Liver (tissue), 9 donors: ENCODE results near the gene P2RX7. TPM values are rescaled to one million over a fixed set of nuclear protein-coding genes. Genes with fewer than 3 reads are reported as not detected.
"Not testable (repeated sequence)": the region's sequence is repeated elsewhere in the genome, so short reads cannot be mapped to it uniquely, and the experiment has no call there.

Experiments
- DNase-seq: peaks from one replicate; pipeline ENCODE4 v3.0.0-alpha.2; 2017; ENCODE audit warnings: low spot score
- H3K27ac ChIP-seq, 2 donors: one replicate each; pipeline ENCODE4 v1.7.0; 2013; ENCODE audit warnings: inconsistent platforms in 2 of 2, low read length in 2 of 2, control low read depth in 1 of 2, low read depth in 1 of 2, mild to moderate bottlenecking in 1 of 2
- H3K27me3 ChIP-seq, 4 donors: one replicate each; pipeline versions ENCODE4 v1.6.1 to v1.7.0; 2013; ENCODE audit warnings: low read length in 3 of 4, inconsistent platforms in 1 of 4, mild to moderate bottlenecking in 1 of 4, moderate library complexity in 1 of 4; ENCODE audit not compliant: control insufficient read depth in 4 of 4, insufficient read depth in 4 of 4
- H3K36me3 ChIP-seq, 4 donors: one replicate each; pipeline versions ENCODE4 v1.6.1 to v1.7.0; 2013; ENCODE audit warnings: low read length in 3 of 4, mild to moderate bottlenecking in 3 of 4, low read depth in 1 of 4, moderate library complexity in 1 of 4; ENCODE audit not compliant: control insufficient read depth in 4 of 4, insufficient read depth in 3 of 4
- H3K4me1 ChIP-seq, 4 donors: one replicate each; pipeline versions ENCODE4 v1.6.1 to v1.7.0; 2013; ENCODE audit warnings: low read length in 3 of 4, mild to moderate bottlenecking in 3 of 4, moderate library complexity in 1 of 4; ENCODE audit not compliant: control insufficient read depth in 4 of 4, insufficient read depth in 4 of 4
- H3K4me3 ChIP-seq, 3 donors: one replicate each; pipeline versions ENCODE4 v1.6.1 to v1.7.0; 2013; ENCODE audit warnings: low read length in 3 of 3, control low read depth in 1 of 3, low read depth in 1 of 3, mild to moderate bottlenecking in 1 of 3
- H3K9ac ChIP-seq, 2 donors: one replicate each; pipeline ENCODE4 v1.7.0; 2013; ENCODE audit warnings: low read length in 2 of 2, mild to moderate bottlenecking in 2 of 2, moderate library complexity in 2 of 2, control low read depth in 1 of 2, low read depth in 1 of 2
- H3K9me3 ChIP-seq, 4 donors: one replicate each; pipeline versions ENCODE4 v1.6.1 to v1.7.0; 2013; ENCODE audit warnings: low read length in 3 of 4; ENCODE audit not compliant: control insufficient read depth in 4 of 4
- FOXA1 ChIP-seq: IDR thresholded peaks from 2 replicates; pipeline ENCODE4 v1.6.1; 2016; ENCODE audit warnings: antibody characterized with exemption
- FOXA2 ChIP-seq: IDR thresholded peaks from 2 replicates; pipeline ENCODE4 v1.6.1; 2016; ENCODE audit warnings: antibody characterized with exemption
- HNF4A ChIP-seq, 2 donors: conservative IDR thresholded peaks; 2 replicates each; pipeline ENCODE4 v1.6.1; 2016; ENCODE audit warnings: antibody characterized with exemption in 2 of 2, mild to moderate bottlenecking in 2 of 2
- NR2F2 ChIP-seq: IDR thresholded peaks from 2 replicates; pipeline ENCODE4 v1.6.1; 2016; ENCODE audit warnings: antibody characterized with exemption
- RXRA ChIP-seq, 2 donors: IDR thresholded peaks; 2 replicates each; pipeline ENCODE4 v1.6.1; 2017 to 2018; ENCODE audit warnings: antibody characterized with exemption in 2 of 2, mild to moderate bottlenecking in 1 of 2
- TAF1 ChIP-seq: conservative IDR thresholded peaks from 2 replicates; pipeline ENCODE4 v1.6.1; 2016; ENCODE audit warnings: antibody characterized with exemption, mild to moderate bottlenecking
- WGBS: extraction: QIAGEN DNeasy Blood & Tissue Kit; methylation state at CpG from one replicate; pipeline ENCODE4 v1.1.7; 2013; 5-methylcytosine and 5-hydroxymethylcytosine counted together
- polyA plus RNA-seq, 2 donors: library from polyadenylated mRNA; stranded (reverse) in 1 of 2; unstranded in 1 of 2; fragments of 200-250 nt in 1 of 2; fragments of >200 nt in 1 of 2; fragmentation: Nextera tagmentation in 1 of 2; extraction: Ambion mirVana in 1 of 2; gene quantifications; one replicate each; pipeline versions ENCODE4 v1.2.1 to v1.2.3, GENCODE V29; 2013 to 2015
- total RNA-seq, 2 donors: library from RNA; depleted of rRNA; stranded (reverse); fragments of >200 nt; gene quantifications; one replicate each; pipeline ENCODE4 v1.2.3, GENCODE V29; 2014
- TF ChIP-seq, protein P1 (sequence below): IDR thresholded peaks from 2 replicates; pipeline ENCODE4 v1.6.1; 2016; ENCODE audit warnings: antibody characterized with exemption
- TF ChIP-seq, protein P2 (sequence below): IDR thresholded peaks from 2 replicates; pipeline ENCODE4 v1.6.1; 2016; ENCODE audit warnings: antibody characterized with exemption, mild to moderate bottlenecking
- TF ChIP-seq, protein P3 (sequence below): IDR thresholded peaks from 2 replicates; pipeline ENCODE4 v1.6.1; 2016; ENCODE audit warnings: antibody characterized with exemption
- donor health status: healthy.
- donor health status: healthy.
- donor health status: healthy.
- donor health status: healthy.
- donor health status: healthy.

Gene P2RX7
- total and polyA plus RNA-seq, 4 donors, result 1.2 to 3.2 (median 2.2) TPM

DNA sequence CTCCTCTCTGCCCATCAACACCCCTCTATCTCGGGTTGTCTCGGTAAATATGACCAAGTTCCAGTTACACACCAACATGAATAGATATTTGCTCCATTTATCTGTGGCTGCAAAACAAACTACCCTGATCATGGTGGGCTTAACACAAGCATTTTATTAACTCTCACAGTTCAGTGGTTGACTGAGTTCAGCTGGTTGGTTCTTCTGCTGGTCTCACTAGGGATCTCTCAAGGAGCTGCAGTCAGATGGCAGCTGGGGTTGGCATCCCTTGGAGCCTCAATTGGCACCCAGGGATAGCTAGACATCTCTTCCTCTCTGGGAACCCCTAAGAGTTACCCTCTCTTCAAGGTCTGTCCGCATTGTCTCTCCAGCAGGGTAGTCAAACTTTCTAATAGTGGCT, 25.4 kb downstream of the P2RX7 start (continued):
- TF ChIP-seq, protein P1, sequence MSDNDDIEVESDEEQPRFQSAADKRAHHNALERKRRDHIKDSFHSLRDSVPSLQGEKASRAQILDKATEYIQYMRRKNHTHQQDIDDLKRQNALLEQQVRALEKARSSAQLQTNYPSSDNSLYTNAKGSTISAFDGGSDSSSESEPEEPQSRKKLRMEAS, result no peak
- TF ChIP-seq FOXA1 (no peak), FOXA2 (no peak)

DNA sequence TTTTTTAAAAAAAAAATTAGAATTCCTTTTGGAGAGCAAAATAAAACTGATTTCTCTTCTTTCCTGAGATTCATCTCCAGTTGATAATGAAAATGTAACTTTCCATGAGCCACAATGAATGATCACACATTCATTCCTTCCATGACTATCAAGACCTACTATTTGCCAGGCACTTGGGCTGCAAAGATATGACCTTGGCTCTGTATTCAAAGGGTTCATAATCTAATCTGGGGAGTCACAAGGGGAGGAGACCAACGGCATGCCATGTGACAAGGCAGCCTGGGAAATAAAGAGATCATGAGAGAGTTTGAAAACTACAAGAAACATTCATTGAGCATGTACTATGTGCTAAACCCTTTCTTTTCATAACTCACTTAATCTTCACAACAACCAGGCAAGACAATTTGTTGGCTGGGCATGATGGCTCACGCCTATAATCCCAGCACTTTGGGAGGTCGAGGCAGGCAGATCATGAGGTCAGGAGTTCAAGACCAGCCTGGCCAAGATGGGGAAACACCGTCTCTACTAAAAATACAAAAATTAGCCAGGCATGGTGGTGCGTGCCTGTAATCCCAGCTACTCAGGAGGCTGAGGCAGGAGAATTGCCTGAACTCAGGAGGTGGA, 26.2 kb downstream of the P2RX7 start:
- not testable (repeated sequence) for H3K27me3 ChIP-seq, DNase-seq, H3K4me1 ChIP-seq, H3K4me3 ChIP-seq, H3K9ac ChIP-seq, H3K9me3 ChIP-seq, H3K27ac ChIP-seq
- WGBS, result 91% methylated on average over 5 of the region's 5 CpGs
- peaks cover 2 to 17% (median 5%) of the 10 kb centered on the region in 4 donors for H3K36me3 ChIP-seq

DNA sequence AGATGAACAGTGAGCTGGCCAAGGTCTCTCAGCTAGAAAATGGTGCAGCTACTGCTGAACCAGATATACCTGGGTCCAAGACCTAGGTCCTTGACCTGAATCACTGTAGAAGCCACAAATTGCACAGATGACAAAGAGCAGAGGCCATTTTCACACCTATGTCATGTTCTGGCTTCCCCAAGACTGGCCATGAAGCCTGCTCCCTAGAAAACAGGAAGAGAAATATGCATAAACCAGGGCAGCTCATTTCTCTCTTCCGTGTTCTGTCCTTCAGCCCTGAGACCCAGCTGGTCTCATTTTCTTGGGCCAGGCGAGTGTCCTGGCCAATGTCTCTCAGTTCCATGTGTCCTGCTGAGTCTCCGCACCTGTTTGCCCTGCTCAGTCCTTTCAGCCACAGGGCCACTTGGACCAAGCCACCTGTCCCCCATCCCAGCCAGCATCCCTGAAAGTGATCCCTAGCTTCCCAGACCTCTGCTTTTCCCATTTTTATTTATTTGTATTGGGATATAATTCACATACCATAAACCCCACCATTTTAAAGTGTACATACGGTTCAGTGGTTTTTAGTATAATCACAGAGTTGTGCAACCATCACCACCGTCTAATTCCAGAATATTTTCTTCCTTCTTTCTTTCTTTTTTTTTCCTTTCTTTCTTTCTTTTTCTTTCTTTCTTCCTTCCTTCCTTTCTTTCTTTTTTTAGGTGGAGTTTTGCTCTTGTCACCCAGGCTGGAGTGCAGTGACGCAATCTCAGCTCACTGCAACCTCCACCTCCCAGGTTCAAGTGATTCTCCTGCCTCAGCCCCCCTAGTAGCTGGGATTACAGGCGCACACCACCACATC, 27.0 kb downstream of the P2RX7 start:
- Histone ChIP-seq H3K9me3 (no peaks in the 10 kb centered on the region), H3K9ac (no peak overlapping the region), H3K36me3 (peaks cover 2 to 18% (median 5%) of the 10 kb centered on the region in 4 donors), H3K27me3 (no peaks in the 10 kb centered on the region), H3K4me3 (no peak overlapping the region), H3K27ac (no peak overlapping the region), H3K4me1 (no peaks in the 10 kb centered on the region)
- 89% methylated on average over 7 of the region's 7 CpGs for WGBS
- no peak for DNase-seq
- TF ChIP-seq, protein P1, result no peak
- TF ChIP-seq FOXA1, result no peak
- no peak for TF ChIP-seq HNF4A (conservative IDR thresholded peaks at IDR 0.05)
- no peak for TF ChIP-seq NR2F2
- TF ChIP-seq RXRA (IDR thresholded peaks at IDR 0.05), result no peak
- TF ChIP-seq, protein P2, sequence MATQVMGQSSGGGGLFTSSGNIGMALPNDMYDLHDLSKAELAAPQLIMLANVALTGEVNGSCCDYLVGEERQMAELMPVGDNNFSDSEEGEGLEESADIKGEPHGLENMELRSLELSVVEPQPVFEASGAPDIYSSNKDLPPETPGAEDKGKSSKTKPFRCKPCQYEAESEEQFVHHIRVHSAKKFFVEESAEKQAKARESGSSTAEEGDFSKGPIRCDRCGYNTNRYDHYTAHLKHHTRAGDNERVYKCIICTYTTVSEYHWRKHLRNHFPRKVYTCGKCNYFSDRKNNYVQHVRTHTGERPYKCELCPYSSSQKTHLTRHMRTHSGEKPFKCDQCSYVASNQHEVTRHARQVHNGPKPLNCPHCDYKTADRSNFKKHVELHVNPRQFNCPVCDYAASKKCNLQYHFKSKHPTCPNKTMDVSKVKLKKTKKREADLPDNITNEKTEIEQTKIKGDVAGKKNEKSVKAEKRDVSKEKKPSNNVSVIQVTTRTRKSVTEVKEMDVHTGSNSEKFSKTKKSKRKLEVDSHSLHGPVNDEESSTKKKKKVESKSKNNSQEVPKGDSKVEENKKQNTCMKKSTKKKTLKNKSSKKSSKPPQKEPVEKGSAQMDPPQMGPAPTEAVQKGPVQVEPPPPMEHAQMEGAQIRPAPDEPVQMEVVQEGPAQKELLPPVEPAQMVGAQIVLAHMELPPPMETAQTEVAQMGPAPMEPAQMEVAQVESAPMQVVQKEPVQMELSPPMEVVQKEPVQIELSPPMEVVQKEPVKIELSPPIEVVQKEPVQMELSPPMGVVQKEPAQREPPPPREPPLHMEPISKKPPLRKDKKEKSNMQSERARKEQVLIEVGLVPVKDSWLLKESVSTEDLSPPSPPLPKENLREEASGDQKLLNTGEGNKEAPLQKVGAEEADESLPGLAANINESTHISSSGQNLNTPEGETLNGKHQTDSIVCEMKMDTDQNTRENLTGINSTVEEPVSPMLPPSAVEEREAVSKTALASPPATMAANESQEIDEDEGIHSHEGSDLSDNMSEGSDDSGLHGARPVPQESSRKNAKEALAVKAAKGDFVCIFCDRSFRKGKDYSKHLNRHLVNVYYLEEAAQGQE, result no peak
- TF ChIP-seq, protein P3, sequence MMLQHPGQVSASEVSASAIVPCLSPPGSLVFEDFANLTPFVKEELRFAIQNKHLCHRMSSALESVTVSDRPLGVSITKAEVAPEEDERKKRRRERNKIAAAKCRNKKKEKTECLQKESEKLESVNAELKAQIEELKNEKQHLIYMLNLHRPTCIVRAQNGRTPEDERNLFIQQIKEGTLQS, result no peak

DNA sequence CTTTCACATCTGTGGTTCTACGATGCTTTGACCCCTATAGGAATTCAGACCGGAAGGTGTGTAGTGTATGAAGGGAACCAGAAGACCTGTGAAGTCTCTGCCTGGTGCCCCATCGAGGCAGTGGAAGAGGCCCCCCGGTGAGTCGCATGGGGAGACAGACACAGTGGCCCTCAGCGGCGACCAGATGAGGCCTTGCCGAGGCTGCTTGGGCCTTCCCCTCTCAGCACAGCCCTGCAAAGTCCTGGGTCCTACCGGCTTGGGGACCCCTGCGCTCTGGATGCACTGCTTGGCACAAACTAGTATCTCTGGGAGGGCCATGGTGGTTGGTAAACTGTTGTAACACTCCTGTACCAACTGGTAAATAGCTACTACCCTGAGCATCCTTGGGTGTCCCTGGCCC, 29.7 kb downstream of the P2RX7 start:
- Histone ChIP-seq H3K27me3 (no peaks in the 10 kb centered on the region), H3K9ac (no peak overlapping the region), H3K27ac (no peak overlapping the region), H3K36me3 (peaks cover 3 to 25% (median 12%) of the 10 kb centered on the region in 4 donors), H3K4me3 (no peak overlapping the region), H3K9me3 (no peaks in the 10 kb centered on the region), H3K4me1 (no peaks in the 10 kb centered on the region)
- TF ChIP-seq TAF1 (no peak), FOXA1 (no peak), RXRA (IDR thresholded peaks at IDR 0.05) (no peak)
- TF ChIP-seq, protein P3, result no peak
- WGBS, result 94% methylated on average over 10 of the region's 10 CpGs
- DNase-seq, result no peak
